Liver (tissue), 3 donors: ENCODE results near the gene KYNU.

Experiments
- CTCF ChIP-seq: fragments of 150-350 bp; IDR thresholded peaks from 2 replicates; pipeline ENCODE4 v1.5.1; 2017; ENCODE audit warnings: improper control_type of control experiment, low read depth, low read length; ENCODE audit not compliant: missing input control
- RAD21 ChIP-seq, 2 donors: IDR thresholded peaks; 2 replicates each; pipeline ENCODE4 v1.6.1; 2016; ENCODE audit warnings: antibody characterized with exemption in 2 of 2, mild to moderate bottlenecking in 2 of 2
- donor health status: healthy.
- donor health status: healthy.

DNA sequence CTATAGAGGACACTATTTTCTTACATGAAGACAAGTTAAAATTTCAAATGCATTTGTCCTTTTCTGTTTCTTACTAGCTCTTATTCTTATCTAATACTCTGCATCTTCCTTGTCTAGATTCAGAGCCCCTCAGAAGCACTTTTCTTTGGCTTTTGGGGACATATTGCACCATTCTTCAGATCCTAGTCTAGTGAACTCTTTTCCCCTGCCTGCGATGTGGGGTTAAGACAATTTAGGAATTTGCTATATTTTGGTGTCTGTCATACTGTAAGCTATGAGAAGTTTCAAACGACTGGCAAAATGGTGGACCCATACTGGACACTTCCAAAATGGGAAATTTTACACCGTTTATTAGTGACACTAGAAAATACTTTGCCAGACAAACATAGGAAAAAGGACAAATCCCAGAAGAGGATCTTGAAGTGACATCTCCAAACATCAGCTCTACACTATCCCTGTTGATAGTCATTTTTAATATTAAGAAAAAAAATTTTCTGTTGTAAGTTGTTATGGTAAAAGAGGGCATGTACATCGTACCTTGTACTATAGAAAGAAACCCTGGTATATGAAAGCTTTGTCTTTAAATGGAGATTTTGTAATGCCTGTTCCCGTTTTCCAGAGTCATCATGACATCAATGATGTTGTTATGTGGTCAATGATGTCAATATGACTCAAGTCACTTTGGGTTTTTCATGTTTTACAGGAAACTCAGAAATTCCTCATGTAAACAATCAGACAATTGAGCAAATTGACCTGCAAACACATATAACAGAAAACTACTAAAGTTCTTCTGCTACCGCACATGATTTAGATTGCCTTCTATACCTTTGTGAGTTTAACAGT lies 4.4 kb upstream of the KYNU start:
- TF ChIP-seq CTCF: no peak
- no peak for TF ChIP-seq RAD21 (IDR thresholded peaks at IDR 0.05)
